ENCODE results near the gene KCNMA1. TPM values are rescaled to one million over a fixed set of nuclear protein-coding genes. Genes with fewer than 3 reads are reported as not detected.

The KCNMA1 gene
- total RNA-seq, 2 experiments from 2014 or later: not detected

- Mint-ChIP-seq H3K27ac (no peak overlapping the region), H3K27me3 (peaks cover 4% of the 10 kb centered on the region), H3K4me3 (no peak overlapping the region), H3K9me3 (no peaks in the 10 kb centered on the region), H3K36me3 (no peaks in the 10 kb centered on the region), H3K4me1 (ENCODE audit: low read depth) (no peaks in the 10 kb centered on the region)
- ChIA-PET CTCF (no interaction called here), POLR2A (no interaction called here)
- intact Hi-C loops (cut with micrococcal nuclease): no loop called here
- no peak for DNase-seq
These were observed 425.0 kb downstream of the KCNMA1 start for GRCh38 chr10:77212632-77213031.

GRCh38 chr10:77210645-77211044 lies 427.0 kb downstream of the KCNMA1 start:
- CTCF ChIA-PET: no interaction called here
- H3K27ac Mint-ChIP-seq: no peak overlapping the region

GRCh38 chr10:77208684-77209256 lies 428.8 kb downstream of the KCNMA1 start:
- peaks cover 5% of the 10 kb centered on the region for H3K27me3 Mint-ChIP-seq
- CTCF ChIA-PET: no interaction called here

More at GRCh38 chr10:77210645-77211044, 427.0 kb downstream of the KCNMA1 start:
- Mint-ChIP-seq H3K27me3 (peaks cover 5% of the 10 kb centered on the region), H3K4me3 (no peak overlapping the region), H3K9me3 (no peaks in the 10 kb centered on the region), H3K36me3 (no peaks in the 10 kb centered on the region), H3K4me1 (ENCODE audit: low read depth) (no peaks in the 10 kb centered on the region)
- no peak for DNase-seq
- intact Hi-C loops (cut with micrococcal nuclease): no loop called here
- POLR2A ChIA-PET: no interaction called here

GRCh38 chr10:77207828-77208185 lies 429.8 kb downstream of the KCNMA1 start:
- Mint-ChIP-seq H3K4me1 (ENCODE audit: low read depth) (no peaks in the 10 kb centered on the region), H3K9me3 (no peaks in the 10 kb centered on the region), H3K36me3 (no peaks in the 10 kb centered on the region), H3K4me3 (no peak overlapping the region), H3K27ac (no peak overlapping the region), H3K27me3 (peaks cover 5% of the 10 kb centered on the region)
- no peak for DNase-seq
- intact Hi-C loops (cut with micrococcal nuclease): no loop called here
- POLR2A ChIA-PET: no interaction called here
- CTCF ChIA-PET: no interaction called here

More at GRCh38 chr10:77208684-77209256, 428.8 kb downstream of the KCNMA1 start:
- POLR2A ChIA-PET: no interaction called here
- Mint-ChIP-seq H3K27ac (no peak overlapping the region), H3K4me1 (ENCODE audit: low read depth) (no peaks in the 10 kb centered on the region), H3K9me3 (no peaks in the 10 kb centered on the region), H3K4me3 (no peak overlapping the region), H3K36me3 (no peaks in the 10 kb centered on the region)
- intact Hi-C loops (cut with micrococcal nuclease): no loop called here
- DNase-seq: no peak

GRCh38 chr10:77207182-77207827 lies 430.3 kb downstream of the KCNMA1 start:
- Mint-ChIP-seq H3K4me3 (no peak overlapping the region), H3K27ac (no peak overlapping the region), H3K4me1 (ENCODE audit: low read depth) (no peaks in the 10 kb centered on the region), H3K9me3 (no peaks in the 10 kb centered on the region), H3K36me3 (no peaks in the 10 kb centered on the region), H3K27me3 (peaks cover 5% of the 10 kb centered on the region)
- intact Hi-C loops (cut with micrococcal nuclease): no loop called here
- ChIA-PET CTCF (no interaction called here), POLR2A (no interaction called here)
- DNase-seq: no peak

GRCh38 chr10:77205135-77205534 lies 432.5 kb downstream of the KCNMA1 start:
- CTCF ChIA-PET: no interaction called here
- DNase-seq: no peak

GRCh38 chr10:77204171-77204570 lies 433.4 kb downstream of the KCNMA1 start:
- Mint-ChIP-seq H3K27ac (no peak overlapping the region), H3K4me1 (ENCODE audit: low read depth) (no peaks in the 10 kb centered on the region), H3K9me3 (no peaks in the 10 kb centered on the region), H3K27me3 (peaks cover 7% of the 10 kb centered on the region), H3K4me3 (no peak overlapping the region), H3K36me3 (no peaks in the 10 kb centered on the region)
- DNase-seq: no peak
- POLR2A ChIA-PET: no interaction called here
- intact Hi-C loops (cut with micrococcal nuclease): no loop called here
- CTCF ChIA-PET: no interaction called here

More at GRCh38 chr10:77205135-77205534, 432.5 kb downstream of the KCNMA1 start:
- Mint-ChIP-seq H3K27ac (no peak overlapping the region), H3K36me3 (no peaks in the 10 kb centered on the region), H3K4me1 (ENCODE audit: low read depth) (no peaks in the 10 kb centered on the region), H3K9me3 (no peaks in the 10 kb centered on the region), H3K27me3 (peaks cover 7% of the 10 kb centered on the region), H3K4me3 (no peak overlapping the region)
- intact Hi-C loops (cut with micrococcal nuclease): no loop called here
- POLR2A ChIA-PET: no interaction called here

GRCh38 chr10:77202857-77203256 lies 434.8 kb downstream of the KCNMA1 start:
- ChIA-PET CTCF (no interaction called here), POLR2A (no interaction called here)
- Mint-ChIP-seq H3K4me1 (ENCODE audit: low read depth) (no peaks in the 10 kb centered on the region), H3K9me3 (no peaks in the 10 kb centered on the region), H3K4me3 (no peak overlapping the region), H3K27ac (no peak overlapping the region), H3K27me3 (peaks cover 5% of the 10 kb centered on the region), H3K36me3 (no peaks in the 10 kb centered on the region)
- intact Hi-C loops (cut with micrococcal nuclease): no loop called here
- DNase-seq: no peak

GRCh38 chr10:77201135-77202106 lies 436.2 kb downstream of the KCNMA1 start:
- ChIA-PET POLR2A (no interaction called here), CTCF (no interaction called here)
- intact Hi-C loops (cut with micrococcal nuclease): no loop called here
- H3K4me1 Mint-ChIP-seq (ENCODE audit: low read depth): no peaks in the 10 kb centered on the region
- H3K36me3 Mint-ChIP-seq: no peaks in the 10 kb centered on the region
- no peaks in the 10 kb centered on the region for H3K9me3 Mint-ChIP-seq
- H3K4me3 Mint-ChIP-seq: no peak overlapping the region
- no peak overlapping the region for H3K27ac Mint-ChIP-seq
- no peak for DNase-seq
- peaks cover 2% of the 10 kb centered on the region for H3K27me3 Mint-ChIP-seq

GRCh38 chr10:77197544-77197943 lies 440.1 kb downstream of the KCNMA1 start:
- H3K4me3 Mint-ChIP-seq: no peak overlapping the region
- no peaks in the 10 kb centered on the region for H3K4me1 Mint-ChIP-seq (ENCODE audit: low read depth)
- peaks cover 8% of the 10 kb centered on the region for H3K27me3 Mint-ChIP-seq
- no peak overlapping the region for H3K27ac Mint-ChIP-seq
- intact Hi-C loops (cut with micrococcal nuclease): no loop called here
- DNase-seq: no peak
- H3K36me3 Mint-ChIP-seq: no peaks in the 10 kb centered on the region
- POLR2A ChIA-PET: no interaction called here
- H3K9me3 Mint-ChIP-seq: no peaks in the 10 kb centered on the region
- CTCF ChIA-PET: no interaction called here

- H3K4me1 Mint-ChIP-seq (ENCODE audit: low read depth): no peaks in the 10 kb centered on the region
- H3K27me3 Mint-ChIP-seq: peaks cover 8% of the 10 kb centered on the region
- H3K4me3 Mint-ChIP-seq: no peak overlapping the region
- intact Hi-C loops (cut with micrococcal nuclease): no loop called here
- H3K27ac Mint-ChIP-seq: no peak overlapping the region
- H3K9me3 Mint-ChIP-seq: no peaks in the 10 kb centered on the region
- no peaks in the 10 kb centered on the region for H3K36me3 Mint-ChIP-seq
- CTCF ChIA-PET: no interaction called here
- POLR2A ChIA-PET: no interaction called here
- DNase-seq: no peak
These were observed 441.0 kb downstream of the KCNMA1 start for GRCh38 chr10:77196614-77197013.

GRCh38 chr10:77195101-77195500 lies 442.5 kb downstream of the KCNMA1 start:
- H3K4me1 Mint-ChIP-seq (ENCODE audit: low read depth): no peaks in the 10 kb centered on the region
- no peak overlapping the region for H3K27ac Mint-ChIP-seq
- no peak overlapping the region for H3K4me3 Mint-ChIP-seq
- no peaks in the 10 kb centered on the region for H3K36me3 Mint-ChIP-seq
- H3K9me3 Mint-ChIP-seq: no peaks in the 10 kb centered on the region
- ChIA-PET POLR2A (no interaction called here), CTCF (no interaction called here)
- intact Hi-C loops (cut with micrococcal nuclease): no loop called here
- peaks cover 6% of the 10 kb centered on the region for H3K27me3 Mint-ChIP-seq
- DNase-seq: no peak

- ChIA-PET POLR2A (no interaction called here), CTCF (no interaction called here)
- intact Hi-C loops (cut with micrococcal nuclease): no loop called here
- Mint-ChIP-seq H3K27me3 (peaks cover 8% of the 10 kb centered on the region), H3K9me3 (no peaks in the 10 kb centered on the region), H3K4me3 (no peak overlapping the region), H3K4me1 (ENCODE audit: low read depth) (no peaks in the 10 kb centered on the region), H3K36me3 (no peaks in the 10 kb centered on the region), H3K27ac (no peak overlapping the region)
- DNase-seq: no peak
These were observed 444.6 kb downstream of the KCNMA1 start for GRCh38 chr10:77193001-77193400.

Data from activated CD4-positive, alpha-beta memory T cell treated with anti-CD3 and anti-CD28 coated beads for 36 hours (primary cell).